Left renal pelvis (tissue), 4 donors: Measurements from ENCODE around the gene ORAI1. TPM values are rescaled to one million over a fixed set of nuclear protein-coding genes. Genes with fewer than 3 reads are reported as not detected.
"Not testable (repeated sequence)": the region's sequence is repeated elsewhere in the genome, so short reads cannot be mapped to it uniquely, and the experiment has no call there.

Experiments used
- DNase-seq, 4 donors: peaks; one replicate each; pipeline ENCODE4 v3.0.0-alpha.2; 2013; ENCODE audit warnings: low read depth in 4 of 4, low spot score in 3 of 4
- polyA plus RNA-seq, 4 donors: library from polyadenylated mRNA; unstranded; fragments of 120-200 nt; gene quantifications; one replicate each; pipeline ENCODE4 v1.2.1, GENCODE V29; 2013; ENCODE audit not compliant: insufficient read length in 4 of 4

ORAI1 gene
- polyA plus RNA-seq, 4 donors, result 11.1 to 17.2 (median 12.1) TPM

DNA sequence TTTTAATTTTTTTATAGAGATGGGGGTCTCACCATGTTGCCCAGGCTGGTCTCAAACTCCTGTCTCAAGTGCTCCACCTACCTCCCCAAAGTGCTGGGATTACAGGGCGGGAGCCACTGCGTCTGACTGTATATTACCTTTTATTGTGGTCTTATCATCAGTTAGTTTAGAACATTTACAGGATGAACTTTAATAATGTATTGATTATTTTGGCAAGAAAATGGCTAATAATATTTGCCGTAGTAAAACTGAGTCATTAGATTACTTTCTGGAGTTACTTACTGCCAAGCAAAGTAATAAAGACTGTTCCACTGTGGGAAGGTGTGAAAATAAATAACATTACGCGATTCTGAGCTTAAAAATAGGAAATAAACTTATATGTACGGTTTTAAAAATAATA, 23.6 kb upstream of the ORAI1 start:
- no peak for DNase-seq

DNA sequence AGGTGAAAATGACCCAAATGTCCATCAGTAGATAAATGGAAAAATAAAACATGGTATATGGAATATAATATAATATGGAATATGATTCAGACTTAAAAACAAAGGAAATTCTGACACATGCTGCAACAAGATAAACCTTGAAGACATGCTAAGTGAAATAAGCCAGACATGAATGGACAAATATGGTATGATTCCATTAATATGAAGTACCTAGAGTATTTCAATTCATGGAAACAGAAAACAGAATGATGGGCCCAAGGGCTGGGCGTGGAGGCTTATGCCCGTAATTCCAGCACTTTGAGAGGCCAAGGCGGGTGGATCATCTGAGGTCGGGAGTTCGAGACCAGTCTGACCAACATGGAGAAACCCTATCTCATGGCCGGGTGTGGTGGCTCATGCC, 22.7 kb upstream of the ORAI1 start:
- DNase-seq, result no peak

DNA sequence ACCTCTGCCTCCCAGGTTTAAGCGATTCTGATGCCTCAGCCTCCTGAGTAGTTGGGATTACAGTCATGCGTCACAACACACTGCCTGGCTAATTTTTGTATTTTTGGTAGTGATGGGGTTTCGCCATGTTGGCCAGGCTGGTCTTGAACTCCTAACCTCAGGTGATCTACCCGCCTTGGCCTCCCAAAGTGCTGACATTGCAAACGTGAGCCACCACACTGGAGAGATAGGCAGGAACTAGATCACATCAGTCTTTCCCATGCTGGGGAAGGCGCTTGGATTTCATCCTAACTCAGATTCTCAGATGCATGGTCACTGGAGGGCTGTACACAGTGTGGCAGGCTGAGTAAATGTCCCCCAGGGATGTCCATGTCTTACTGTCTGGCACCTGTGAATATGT, 18.0 kb upstream of the ORAI1 start:
- DNase-seq, result no peak

DNA sequence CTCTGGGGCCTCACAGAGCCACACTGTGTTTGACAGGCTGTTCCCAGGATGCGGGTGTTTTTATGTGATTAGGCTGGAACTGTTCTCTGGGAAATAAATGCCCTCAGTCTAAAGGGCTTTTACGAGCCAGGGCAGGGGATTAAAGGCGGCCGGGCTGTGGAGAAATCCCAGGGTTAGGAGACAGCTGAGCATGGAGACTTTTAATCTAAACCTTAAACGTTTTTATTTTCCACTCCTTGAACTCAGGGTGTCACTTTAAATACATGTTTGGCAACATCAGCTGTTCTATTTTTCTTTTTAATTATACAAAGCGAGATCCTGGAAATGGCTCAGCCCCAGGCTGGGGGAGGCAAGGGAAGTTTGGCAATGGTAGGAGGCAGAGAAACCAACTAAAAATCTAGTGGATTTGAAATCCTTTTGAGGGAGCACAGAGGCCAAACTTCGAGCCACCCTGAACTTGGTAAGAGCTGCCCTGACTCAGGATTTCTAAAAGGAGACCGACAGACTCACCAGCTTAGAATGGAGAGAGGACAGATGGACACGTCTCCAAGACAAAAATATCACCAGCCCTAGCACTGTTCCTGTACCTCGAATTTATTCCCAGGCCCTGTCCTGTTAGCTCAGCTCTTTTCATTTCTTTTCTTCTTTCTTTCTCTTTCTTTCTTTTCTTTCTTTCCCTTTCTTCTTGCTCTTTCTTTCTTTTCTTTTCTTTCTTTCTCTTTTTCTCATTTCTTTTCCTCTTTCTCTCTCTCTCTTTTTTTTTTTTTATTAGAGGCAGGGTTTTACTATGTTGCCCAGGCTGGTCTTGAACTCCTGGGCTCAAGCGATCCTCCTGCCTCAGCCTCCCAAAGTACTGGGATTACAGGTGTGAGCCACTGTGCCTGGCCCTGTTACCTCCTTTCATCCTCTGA, 15.8 kb upstream of the ORAI1 start:
- no peak for DNase-seq

DNA sequence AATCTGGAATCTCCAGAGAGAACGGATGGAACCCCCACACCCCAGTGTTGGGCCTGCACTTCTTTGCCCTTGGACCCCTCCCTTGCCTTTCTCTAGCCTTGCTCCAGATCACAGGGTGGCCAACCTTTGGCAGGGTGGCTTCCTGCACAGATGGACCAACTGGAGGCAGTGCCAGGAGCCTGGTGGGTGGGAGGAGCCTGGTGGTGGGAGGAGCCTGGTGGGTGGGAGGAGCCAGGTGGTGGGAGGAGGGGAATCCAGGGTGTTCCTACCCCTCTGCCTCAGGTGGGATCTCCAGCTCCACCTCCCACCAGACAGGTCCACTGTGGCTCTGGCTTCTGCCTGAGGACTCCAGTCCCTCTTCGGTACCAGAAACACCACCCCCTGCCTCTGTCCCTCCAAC, 15.0 kb upstream of the ORAI1 start:
- no peak for DNase-seq

DNA sequence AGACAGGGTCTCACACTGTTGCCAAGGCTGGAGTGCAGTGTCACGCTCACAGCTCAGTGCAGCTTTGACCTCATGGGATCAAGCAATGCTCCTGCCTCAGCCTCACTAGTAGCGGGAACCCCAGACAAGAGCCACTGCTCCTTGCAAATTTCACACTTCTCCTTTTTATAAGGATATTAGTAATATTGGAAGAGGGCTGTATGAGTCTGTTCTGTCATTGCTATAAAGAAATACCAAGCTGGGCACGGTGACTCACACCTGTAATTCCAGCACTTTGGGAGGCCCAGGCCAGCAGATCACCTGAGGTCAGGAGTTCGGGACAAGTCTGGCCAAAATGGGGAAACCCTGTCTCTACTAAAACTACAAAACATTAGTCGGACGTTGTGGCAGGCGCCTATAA, 12.9 kb upstream of the ORAI1 start:
- DNase-seq, result no peak

DNA sequence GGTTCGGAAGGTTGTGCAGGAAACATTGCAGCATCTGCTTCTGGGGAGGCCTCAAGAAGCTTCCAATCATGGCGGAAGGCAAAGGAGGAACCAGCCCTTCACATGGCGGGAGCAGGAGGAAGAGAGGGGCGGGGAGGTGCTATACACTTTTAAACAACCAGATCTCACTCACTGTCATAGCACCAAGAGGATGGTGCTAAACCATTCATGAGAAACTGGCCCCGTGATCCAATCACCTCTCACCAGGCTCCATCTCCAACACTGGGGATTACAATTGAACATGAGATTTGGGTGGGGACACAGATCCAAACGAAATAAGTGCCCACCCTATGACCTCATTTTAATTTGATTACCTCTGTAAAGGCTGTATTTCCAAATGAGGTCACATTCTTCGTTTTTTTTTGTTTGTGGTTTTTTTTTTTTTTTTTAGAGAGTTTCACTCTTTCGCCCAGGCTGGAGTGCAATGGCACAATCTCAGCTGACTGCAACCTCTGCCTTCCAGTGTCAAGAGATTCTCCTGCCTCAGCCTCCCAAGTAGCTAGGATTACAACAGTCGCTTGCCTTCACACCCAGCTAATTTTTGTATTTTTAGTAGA, 11.4 kb upstream of the ORAI1 start:
- DNase-seq, result no peak

DNA sequence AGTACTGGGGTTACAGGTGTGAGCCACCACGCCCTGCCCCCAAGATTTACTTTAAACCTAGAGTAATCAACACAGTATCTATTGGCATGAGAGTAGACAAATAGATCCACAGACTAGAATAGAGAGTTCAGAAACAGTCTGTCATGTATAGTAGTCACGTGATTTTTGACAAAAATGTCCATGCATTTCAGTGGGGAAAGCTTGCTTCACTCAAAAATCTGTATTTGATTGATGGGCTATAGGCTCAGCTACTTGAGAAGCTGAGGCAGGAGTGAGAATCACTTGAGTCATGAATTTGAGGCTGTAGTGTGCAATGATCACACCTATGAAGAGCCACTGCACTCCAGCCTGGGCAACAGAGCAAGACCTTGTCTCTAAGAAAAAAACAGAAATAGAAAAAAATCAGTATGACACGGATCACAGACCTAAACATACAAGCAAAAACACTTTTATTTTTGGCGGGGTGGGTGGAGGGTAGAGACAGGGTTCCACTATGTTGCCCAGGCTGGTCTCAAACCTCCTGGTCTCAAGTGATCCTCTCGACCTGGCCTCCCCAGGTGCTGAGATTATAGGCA, 7.6 kb upstream of the ORAI1 start:
- DNase-seq, result no peak

DNA sequence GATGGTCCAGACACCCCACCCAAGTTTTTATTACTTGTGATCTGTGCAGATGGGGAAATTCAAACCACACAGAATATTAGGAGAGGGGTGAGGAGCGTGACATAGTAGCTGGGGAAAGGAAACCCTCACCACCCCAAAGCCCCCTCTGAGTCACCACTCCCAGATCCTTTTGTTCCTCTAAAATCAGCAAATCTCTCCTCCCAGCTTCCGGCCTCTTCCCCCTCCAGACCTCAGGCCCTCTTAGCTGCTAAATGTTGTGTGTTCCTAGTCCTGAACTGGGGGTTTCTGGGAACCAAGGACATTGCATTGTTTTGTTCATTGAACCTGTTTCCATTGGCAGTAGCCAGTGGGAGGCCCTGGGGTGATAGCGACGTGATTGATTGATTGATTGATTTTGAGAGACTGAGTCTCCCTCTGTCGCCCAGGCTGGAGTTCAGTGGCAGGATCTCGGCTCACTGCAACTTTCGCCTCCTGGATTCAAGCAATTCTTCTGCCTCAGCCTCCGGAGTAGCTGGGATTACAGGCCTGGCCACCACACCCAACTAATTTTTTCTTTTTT, 5.9 kb upstream of the ORAI1 start:
- no peak for DNase-seq

DNA sequence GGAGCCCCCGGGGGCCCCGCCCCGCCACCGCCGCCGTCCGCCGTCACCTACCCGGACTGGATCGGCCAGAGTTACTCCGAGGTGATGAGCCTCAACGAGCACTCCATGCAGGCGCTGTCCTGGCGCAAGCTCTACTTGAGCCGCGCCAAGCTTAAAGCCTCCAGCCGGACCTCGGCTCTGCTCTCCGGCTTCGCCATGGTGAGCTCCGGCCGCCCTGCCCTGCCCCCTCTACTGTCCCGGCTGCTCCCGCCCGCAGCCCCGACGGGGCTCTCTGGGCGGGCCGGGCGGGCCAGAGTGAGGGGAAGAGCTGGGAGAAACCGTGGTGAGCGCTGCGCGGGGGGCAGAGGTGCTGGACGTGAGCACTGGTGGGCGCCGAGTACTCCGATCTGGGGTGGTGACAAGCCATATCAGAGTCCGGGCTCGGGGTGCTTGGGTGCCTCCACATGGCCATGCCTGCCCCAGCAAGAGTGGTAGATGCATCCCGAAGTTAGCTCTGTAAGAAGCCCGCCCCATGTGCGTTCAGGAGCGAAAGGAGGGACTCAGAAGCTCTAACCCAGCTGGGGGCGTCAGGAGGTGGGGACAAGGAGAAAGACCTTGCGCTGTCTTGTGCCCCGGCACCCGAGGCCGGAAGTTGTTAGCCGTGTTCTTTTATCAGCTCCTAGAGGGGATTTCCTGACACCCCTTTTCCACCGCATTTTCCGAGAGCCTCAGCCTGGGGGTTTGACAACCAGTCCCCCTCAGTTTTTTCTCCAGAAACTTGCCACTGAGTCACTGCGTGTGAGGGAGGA, 717 bp downstream of the ORAI1 start:
- DNase-seq, result no peak

DNA sequence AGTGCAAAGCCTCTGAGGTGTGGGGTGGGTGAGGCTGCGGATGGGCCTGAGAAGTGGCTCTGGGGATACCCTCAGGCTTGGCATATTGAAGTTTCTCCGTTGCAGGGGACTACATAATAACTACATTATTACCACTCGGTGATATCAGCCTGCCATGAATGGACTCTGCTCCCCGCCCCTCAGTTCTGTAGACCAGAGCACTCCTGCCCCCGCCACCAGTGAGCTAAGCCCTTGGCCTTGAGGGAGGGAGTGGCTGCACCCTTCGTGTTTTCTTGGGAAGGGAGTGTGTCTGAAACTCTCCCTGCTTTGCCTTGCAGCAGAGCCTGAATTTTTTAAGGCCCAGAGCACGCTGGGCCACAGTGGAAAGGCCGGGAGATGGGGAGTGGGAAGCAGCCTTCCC, 1.7 kb downstream of the ORAI1 start:
- DNase-seq, result no peak

DNA sequence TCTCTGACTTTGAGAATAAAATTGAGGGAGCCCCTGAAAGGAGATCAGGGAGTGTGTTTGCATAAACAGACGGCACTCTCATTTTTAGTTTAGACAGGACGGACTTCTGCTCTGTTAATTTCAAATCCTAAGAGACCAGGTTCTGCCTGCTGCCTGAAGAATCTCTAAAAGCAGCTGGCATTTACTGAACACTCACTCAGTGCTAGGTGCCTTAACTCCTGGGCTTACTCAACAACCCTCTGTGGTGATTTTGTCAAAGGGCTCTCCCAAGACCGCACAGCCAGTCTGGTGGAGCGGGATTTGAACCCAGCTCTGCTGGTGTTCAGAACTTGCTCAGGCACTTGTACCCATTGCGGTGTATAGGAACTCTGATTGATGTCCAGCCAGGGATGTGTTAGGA, 2.2 kb downstream of the ORAI1 start:
- DNase-seq, result no peak

DNA sequence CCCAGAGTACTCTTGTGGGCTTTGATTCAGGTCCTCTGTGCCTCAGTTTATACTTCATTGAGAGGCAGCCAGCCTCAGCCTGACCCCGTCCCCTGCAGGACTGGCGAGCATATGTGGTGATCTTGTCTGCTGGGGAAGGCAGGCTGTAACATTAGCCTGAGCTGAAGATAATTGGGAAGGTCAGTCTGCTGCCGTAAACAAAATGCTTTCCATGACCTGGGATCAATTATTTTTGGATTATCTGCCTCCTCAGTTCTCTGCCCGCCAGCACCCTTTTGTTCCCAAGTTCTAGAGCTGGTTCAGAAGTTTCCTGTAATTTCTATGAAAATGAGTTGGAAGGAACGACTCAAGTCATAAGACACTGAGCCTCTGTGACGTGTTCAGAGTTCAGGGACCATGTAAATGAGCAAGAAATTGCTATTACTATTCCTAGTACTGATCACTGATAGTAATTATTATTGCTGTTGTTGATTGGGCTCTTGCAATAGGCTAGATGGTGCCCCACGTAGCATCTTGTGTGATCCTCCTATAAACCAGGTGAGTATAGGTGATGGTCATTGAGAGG, 4.5 kb downstream of the ORAI1 start:
- no peak for DNase-seq

DNA sequence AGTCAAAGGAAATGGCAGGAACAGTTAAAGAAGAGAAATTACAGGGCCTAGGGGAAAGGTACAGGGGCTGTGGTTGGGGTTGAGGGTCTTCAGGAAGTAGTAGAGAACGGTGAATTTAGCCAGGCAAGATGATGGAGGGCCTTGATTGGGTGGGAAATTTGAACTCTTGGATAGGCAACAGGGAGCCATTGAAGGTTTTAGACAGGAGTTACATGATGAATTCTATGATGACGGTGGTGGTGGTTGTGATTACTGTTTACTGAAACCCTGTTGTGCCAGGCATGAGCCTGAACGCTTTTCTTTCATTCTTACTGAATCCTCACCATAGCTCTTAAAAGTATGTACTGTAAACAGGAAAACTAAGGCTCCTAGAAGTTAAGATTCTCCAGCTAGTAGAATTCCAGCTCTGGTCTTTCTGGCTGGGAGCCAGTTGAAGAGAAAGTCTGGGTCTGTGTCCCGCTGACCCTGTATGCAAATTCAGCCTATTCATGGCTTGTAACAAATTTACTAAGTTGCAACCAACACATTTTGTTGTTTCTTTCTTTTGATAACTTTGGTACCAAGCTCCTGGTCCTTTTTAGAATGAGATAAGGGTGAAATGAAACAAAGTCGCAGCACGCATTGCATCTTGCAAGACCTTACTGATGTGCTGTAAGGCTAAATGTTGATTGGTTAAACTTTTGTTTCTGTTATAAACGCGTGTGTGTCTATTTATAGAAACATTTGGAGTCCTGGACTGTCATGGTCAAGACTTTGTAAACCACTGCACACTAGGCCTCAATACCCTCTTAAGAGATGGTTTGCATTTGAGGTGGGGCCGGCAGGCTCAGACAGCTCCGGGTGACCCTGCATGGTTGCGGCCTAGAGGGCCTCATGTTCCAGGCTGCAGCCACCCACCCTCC, 6.0 kb downstream of the ORAI1 start:
- no peak for DNase-seq

DNA sequence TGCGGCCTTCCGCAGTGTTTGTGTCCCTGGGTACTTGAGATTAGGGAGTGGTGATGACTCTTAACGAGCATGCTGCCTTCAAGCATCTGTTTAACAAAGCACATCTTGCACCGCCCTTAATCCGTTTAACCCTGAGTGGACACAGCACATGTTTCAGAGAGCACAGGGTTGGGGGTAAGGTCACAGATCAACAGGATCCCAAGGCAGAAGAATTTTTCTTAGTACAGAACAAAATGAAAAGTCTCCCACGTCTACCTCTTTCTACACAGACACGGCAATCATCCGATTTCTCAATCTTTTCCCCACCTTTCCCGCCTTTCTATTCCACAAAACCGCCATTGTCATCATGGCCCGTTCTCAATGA, 7.5 kb downstream of the ORAI1 start:
- DNase-seq, result not testable (repeated sequence)

DNA sequence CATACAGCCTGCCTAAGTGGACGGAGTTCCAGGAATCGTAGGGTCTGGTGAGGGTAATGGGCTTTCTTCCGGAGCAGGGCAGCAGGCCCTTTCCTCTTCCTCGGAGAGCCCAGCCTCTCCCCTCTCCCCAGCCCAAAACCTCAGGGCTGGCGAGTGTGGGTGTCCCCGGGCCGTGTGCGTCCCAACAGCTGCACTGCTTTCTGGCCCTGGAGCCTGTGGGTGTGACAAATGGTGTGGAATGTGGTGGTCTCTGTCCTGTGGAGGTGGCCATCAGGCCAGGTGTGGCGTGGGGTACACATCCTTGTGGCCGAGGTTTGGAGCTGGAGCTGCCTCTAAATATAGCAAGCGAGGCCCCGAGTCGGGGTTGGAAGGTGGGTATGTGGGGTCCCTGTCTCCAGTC, 8.5 kb downstream of the ORAI1 start:
- no peak for DNase-seq

DNA sequence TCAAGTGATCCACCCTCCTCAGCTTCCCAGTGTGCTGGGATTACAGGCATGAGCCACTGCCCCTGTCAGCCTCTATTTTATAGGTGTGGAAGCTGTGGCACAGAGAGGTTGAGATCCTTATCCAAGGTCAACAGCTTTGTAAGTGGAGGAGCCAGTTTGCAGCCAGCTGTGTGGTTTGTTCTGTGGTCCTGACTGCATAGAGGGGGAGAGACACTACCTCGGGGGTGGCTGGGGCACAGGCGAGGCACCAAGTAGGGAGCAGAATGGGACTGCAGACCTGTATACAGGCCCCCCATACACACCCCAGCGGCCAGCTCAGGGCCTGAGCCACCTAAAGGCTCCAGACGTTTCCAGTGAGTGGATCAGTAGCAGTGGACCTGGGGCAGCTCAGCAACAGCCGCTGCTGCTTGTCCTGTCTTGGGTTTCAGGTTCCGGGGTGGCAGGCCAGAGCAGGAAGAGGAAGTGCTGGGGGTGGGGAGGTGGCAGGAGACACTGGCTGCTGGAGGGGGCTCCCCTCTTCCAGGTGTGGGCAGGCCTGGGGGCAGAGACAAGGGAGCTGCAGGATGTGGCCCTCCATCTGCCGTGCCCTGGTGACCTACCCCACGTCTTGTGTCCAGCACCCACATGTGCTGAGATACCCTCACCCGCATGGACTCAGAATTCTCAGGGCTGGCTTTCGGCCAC, 11.0 kb downstream of the ORAI1 start:
- no peak for DNase-seq

DNA sequence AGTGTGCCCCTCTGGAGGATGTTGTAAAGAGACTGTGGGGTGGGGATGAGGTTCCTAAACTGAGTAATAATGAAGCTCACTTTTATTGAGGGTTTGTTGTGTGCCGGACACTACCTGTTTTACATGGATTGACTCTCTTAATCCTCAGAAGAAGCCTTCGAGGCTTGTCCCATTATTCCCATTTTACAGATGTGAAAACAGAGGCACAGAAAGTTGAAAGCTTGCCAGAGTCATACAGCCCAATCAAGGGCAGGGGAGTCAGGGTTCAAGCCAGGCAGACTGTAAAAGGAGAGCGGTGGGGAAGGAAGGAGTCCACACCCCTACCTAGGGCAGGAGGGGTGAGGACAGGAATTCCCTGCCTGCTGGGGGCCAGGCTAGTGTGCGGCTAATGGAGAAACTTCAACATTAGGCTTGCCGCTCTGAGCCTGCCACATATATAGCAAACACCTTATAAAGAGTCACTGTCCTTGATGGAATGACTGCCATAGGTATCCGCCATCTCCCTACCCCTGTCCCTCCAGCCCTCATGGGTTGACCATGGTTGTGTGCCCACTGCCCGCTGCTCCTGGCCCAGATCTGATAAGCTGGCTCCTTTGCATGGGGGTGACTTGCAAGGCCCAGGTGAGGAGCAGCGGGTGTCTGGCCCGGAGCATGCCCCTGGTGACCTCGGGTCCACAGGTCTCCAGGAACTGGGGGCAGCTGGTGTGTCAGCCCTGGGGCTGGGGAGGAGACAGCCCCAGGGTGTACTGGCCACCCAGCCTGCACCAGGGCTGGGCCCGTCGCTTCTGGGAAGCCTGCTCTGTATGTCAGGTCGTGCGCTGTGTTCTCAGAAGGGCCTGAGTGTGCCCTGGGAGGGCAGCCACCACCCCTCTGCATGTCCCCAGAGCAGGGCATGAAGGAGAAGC, 12.2 kb downstream of the ORAI1 start:
- DNase-seq, result no peak
